Measurements from ENCODE around the gene GRK5.

GRCh38 chr10:119368991-119369869, 161.9 kb downstream of the GRK5 start:
- TF ChIP-seq CTCF (IDR thresholded peaks at IDR 0.05) (no peak), POLR2A (IDR thresholded peaks at IDR 0.05) (no peak)

Measured in tibial nerve (tissue), 3 donors.